Activated T-cell treated with anti-CD3 and anti-CD28 coated beads, Interleukin-2, amount 50 U/mL, for 48 hours (primary cell): ENCODE data around the gene TMEM114.

Experiments
- DNase-seq, 2 experiments: peaks; one replicate each; pipeline ENCODE4 v3.0.0-alpha.2; 2020

TMEM114 gene

DNA sequence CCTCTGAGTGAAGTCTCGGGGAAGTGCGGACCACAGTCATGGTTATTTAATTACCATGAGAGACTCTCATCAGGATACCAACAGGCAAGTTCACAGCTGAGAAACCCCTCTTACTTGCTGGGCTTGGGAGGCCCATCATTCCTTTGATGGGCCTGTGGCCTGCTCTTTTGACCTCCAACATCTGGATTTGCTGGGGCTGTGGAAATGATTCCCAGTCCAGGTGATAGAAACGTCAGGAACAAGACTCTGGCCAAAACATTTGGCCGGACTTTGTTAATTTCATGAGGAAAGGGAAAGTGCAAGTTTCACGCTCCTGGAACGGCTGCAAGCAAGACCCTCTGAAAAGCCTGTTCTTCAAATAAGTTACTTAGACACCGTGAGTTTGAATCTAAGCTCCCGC is 42.5 kb downstream of the TMEM114 start:
- no peak for DNase-seq

DNA sequence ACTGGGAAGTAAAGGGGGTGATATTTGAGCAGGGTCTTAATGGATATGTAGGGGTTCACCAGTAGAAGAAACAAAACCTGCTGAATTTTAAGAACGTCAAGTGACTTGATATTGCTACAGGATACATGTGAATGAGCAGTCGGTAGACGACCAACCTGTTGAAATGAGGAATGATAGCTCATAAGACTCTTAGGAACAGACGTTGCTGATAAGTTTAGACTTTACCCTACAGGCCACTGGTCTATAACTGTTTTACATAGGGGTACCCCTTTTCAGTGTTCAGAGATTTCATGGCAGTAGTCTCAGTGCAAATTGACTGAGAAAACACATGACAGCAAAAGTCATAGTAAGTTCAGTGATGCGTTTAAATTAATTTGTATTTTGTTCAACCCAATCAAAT is 45.9 kb downstream of the TMEM114 start:
- DNase-seq: no peak

DNA sequence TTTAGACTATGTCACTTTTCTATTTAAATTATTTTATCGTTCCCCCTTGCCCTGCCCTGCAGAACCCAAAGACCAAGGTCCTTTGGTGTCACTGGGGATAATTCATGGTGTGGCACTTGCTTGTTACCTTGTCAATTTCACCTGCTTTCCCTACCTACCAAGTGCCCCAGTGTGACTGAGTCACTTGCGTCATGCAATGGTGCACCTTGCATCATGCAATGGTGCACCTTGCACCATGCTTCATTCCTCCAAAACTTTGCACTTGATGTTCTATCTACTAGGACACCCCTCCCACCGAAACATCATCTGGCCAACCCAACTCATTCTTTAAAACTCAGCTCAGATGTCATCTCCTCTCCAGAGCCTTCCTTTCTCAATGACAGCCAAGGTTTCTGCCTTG is 47.1 kb downstream of the TMEM114 start:
- DNase-seq: no peak

DNA sequence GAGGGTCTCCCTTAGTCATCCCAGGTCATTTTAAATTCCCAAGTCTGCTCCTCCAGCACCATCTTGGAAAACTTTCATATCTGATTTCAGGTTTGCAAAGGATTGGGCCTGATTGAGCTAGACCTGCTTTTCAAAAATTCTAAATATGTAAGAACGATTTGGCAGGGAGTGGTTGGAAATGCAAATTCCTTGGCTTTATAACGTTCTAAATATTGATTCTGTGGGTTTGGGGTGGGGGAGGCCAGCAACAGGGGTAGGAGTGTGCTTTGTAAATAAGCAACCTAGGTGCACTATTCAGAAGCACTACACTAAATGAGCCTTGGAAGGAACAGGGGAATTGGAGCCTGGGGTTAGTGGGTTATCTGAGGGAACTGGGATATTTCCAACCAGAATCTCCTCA is 47.9 kb downstream of the TMEM114 start:
- no peak for DNase-seq

DNA sequence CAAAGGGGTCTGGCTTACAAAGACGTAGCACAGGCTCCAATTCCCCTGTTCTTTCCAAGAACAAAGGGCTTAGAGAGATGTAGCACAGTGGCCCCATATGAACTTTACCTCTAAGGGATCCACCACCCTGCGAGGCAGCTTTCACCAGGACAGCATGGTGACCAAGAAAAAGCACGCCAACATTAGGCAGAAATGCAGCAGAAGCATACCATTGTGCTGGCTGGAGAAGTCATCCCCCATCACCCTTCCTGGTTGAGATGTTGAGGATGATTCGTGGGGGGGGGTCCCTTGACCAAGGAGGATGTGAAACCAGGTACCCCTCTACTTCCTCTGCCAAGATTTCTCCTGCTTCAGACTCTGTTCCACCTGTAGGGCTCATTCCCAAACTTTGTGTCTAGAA is 48.4 kb downstream of the TMEM114 start:
- DNase-seq: no peak

DNA sequence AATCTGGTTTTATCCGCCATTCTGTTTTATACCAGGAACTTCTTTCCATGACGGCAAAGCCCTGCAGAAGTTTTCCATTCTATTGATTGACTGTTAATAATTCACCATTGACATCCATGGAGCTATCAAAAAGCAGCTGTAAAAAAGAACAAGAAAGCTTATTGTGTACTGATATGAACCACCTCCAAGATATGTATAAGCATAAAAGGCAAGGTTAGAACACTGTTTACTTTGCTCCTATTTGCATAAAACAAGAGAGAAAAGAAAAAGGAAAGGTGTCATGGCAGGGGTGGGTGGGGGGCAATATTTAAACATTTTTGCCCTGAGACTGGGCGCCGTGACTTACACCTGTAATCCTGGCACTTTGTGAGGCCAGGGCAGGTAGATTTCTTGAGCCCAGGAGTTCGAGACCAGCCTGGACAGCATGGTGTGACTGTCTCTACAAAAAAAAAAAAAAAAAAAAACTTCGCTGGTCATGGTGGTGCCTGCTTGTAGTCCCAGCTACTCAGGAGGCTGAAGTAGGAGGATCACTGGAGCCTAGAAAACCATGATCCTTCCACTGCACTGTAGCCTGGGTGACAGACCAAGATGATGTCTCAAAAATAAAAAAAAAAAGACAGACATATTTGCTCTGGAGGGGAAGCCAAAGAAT is 52.5 kb downstream of the TMEM114 start:
- no peak for DNase-seq

DNA sequence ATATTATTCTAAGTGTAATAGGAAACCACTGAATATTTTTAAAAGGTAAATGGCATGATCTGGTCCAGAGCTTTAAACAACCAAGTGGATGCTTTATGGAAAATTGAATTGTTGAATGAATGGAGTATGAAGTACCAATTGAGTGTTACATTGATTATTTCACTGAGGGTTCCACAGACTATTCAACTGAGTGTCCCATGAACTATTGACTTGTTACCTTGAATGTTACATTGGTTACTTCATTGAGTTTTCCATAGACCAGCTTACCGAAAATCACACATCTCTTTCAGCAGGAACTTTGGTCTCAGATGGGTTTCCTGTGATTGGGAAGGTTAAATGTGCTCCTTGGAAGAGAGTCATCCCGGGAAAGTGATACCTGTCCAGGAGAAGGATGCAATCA is 56.8 kb downstream of the TMEM114 start:
- no peak for DNase-seq

DNA sequence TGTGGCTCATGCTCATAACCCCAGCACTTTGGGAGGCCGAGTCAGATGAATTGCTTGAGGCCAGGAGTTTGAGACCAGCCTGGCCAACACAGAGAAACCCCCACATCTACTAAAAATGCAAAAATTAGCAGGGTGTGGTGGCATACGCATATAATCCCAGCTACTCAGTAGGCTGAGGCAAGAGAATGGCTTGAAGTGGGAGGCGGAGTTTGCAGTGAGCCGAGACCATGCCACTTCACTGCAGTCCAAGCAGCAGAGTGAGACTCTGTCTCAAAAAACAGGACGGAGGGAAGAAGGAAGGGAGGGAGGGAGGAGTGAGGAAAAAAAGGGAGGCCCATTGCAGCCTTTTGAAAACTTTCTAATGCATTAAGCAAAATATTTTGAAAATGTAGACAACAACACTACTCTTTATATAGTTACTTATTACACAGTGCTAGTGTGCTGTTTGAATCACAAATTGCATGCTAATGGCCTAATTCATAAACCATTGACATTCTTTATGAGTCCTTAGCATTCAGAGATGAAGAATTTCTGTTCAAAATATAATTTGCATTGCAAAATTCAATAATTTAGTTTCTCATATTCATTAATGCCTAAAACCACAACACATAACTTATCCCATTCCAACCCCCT is 59.4 kb downstream of the TMEM114 start:
- DNase-seq: no peak

DNA sequence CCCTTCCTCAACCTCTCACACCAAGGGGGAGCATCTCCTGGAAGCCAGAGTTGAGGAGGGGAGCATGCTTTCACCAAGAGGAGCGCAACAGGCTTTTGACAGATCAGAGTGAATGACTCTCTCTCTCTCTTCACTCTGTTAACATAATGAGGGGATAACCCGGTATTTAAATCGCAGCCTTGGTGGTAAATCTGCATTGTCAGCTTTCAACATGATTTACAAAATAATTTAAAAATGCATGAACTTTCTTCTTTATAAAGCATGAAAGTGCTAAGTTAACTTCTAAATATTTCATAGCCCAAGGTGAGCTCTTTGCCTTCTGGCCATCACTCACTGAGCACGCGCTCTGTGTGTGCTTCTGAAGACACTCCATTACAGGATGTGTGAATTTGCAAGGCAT is 61.8 kb downstream of the TMEM114 start:
- no peak for DNase-seq

DNA sequence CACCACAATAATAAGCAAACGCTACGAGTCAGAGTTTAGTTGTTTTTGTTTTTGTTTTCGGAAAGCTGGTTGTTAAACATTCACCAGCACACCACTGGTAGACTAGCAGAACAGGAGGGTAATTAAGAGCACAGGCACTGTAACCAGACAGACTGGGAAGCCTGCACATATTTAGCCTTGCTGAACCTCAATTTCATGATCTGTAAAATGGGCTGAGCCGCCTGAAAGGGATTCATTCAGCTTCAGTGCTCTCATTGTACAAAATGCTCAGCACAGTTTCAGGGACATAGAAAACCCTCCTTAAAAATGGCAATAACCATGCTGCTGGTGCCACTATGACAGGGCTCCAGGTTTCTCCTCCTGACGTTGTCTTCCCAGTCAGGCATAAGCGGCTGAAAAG is 66.4 kb downstream of the TMEM114 start:
- DNase-seq: no peak

DNA sequence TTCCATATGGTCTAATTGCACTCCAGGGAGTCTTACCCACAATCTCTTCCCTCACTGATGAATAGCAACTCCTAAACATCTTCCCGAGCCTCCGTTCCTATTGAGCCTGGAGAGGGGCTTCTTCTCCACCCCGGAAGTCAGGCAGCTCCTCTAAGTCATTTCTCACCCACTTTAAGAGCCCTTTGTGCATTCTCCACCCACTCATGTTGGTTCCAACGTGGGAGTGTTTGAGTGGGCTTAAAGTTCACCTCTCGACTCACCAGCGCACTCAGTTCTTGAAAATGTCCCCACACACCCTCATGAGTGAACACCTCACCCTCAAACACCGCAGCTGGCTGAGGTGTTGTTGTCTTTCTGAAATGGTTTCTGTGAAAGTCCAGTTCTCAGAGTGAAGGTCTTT is 67.6 kb downstream of the TMEM114 start:
- no peak for DNase-seq

DNA sequence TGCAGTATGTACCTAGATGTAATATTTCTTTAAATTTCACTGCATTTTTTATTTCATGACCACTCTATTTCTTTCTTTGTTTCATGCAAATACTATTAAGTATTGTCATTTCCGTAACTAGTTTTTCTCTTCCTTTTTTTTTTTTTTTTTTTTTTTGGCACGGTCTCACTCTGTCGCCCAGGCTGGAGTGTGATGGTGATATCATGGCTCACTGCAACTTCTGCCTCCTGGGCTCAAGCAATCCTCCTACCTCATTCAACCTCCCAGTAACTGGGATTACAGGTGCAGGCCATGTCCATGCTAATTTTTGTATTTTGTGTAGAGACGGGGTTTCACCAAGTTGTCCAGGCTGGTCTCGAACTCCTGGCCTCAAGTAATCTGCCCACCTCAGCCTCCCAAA is 70.7 kb downstream of the TMEM114 start:
- no peak for DNase-seq
